MM.1S (cell line): ENCODE measurements around the gene UST.

Source experiments
- CTCF ChIP-seq: fragments of 300-600 bp; sonication (generic); IDR thresholded peaks from 2 replicates; pipeline ENCODE4 v1.5.1; 2016; ENCODE audit warnings: antibody characterized with exemption, low read length, mixed read lengths
- EZH2 ChIP-seq: fragments of 300-600 bp; sonication (generic); optimal IDR thresholded peaks from 2 replicates; pipeline ENCODE3; 2017; ENCODE audit warnings: low read depth, mild to moderate bottlenecking, antibody characterized with exemption, low read length, mixed read lengths
- EZH2phosphoT487 ChIP-seq: fragments of 300-600 bp; sonication (generic); IDR thresholded peaks from 2 replicates; pipeline ENCODE4 v1.6.1; 2018; ENCODE audit warnings: antibody characterized with exemption, low read length

GRCh38 chr6:148906386-148906785, 159.6 kb downstream of the UST start:
- TF ChIP-seq CTCF (no peak), EZH2 (no peak), EZH2phosphoT487 (no peak)
